WI38 (cell line): ENCODE measurements around the gene PEPD.

ENCODE experiments used
- H3K4me3 ChIP-seq: 2 replicates; pipeline ENCODE4 v1.5.1; 2011; ENCODE audit warnings: low read depth, mild to moderate bottlenecking, control low read depth, low read length
- CTCF ChIP-seq: IDR thresholded peaks from 2 replicates; pipeline ENCODE4 v1.5.1; 2012; ENCODE audit warnings: low read depth, mild to moderate bottlenecking, control low read depth, low read length

PEPD gene

GRCh38 chr19:33428627-33429125 lies 92.9 kb downstream of the PEPD start:
- no peak for TF ChIP-seq CTCF

DNA sequence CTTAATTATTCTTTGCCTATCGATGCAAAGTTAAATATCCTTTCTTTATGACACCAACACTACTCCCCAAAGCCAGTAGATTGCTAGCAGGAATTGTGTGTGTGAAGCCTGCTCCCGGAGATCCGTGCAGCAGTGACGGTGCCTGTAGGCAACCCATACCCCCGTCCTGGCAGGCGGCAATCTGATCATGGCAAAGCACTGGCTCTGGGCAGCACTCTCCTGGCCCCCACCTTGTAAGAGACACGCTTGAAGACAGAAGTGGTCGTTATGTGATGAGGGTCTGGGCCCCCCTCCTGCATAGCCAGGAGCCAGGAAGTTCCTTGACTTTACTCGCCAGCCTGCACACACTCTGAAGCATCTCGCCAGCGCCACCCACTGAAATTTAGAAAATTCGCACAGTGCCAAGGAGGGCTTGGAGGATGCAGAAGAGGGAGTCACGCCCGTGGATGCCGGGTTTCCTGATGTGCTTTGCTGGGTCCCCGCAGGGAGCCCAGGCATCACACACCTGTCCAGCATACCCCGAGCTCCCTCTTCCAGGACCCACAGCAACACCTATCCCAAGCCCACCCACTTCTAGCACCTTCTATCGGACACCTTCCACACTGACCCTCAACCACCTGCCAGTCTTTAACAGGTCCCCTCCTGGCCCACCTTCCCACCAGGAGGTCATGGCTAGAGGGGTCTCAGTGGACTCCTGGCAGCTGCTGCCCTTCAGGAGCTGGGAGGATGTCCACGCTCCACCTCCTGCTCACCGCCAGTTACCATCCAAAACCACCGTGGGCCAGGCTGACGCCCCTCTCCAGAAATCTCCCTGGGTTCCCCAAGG lies 93.6 kb downstream of the PEPD start:
- H3K4me3 ChIP-seq: no peak overlapping the region
- TF ChIP-seq CTCF: no peak

More at GRCh38 chr19:33428627-33429125, 92.9 kb downstream of the PEPD start:
- H3K4me3 ChIP-seq: no peak overlapping the region

DNA sequence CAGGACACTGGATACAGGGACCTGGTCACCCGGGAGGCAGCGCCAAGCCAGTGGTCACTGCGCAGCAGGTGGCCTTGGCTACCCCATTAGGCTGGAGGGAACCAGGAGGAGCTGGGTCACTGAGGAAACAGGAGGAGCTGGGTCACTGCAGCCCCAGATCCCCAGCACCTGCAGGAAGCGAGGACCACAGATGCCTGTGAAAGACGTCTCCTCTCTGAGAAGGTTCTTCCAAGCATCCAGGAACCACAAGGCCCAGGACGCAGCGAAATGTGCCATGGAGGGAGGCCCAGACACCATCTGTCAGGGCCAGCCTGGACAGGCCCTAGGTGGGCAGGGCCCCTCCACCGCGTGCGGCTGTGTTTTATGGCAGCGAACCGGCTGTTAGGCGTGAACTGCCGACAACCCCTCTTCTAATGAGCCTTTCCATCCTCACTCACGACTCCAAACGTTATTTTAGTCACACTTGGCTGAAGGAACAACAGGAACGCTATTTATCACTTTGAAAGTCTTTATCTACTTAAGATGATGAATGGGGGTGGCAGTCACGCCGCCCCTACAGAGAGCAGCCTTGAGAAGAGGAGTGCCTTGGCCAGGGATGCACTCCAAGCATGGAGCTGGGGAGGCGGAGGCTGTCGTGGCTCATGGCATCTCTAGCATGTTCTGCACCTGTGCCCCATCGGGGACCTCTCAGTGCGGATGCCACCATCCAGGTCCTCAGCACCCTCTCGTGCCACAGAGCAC lies 94.8 kb downstream of the PEPD start:
- no peak overlapping the region for H3K4me3 ChIP-seq
- no peak for TF ChIP-seq CTCF

DNA sequence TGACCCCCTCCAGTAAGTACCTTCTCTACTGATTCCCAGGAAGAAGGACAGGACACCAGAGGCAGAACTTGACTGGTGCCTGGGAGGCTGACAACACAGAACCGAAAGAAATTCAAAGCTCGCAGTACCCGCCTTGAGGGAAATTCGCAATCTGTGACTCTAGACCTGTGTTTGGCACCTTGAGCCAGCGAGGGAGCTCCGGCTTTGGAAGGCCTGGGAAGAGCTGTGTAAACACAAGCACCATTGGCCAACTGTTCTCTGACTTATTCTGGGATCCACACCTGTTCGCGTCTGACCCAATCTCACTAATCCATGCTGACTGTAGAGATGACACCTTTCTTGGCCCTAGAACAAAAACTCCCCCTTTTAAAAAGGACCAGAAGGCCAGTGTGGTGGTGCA lies 97.4 kb downstream of the PEPD start:
- H3K4me3 ChIP-seq: no peak overlapping the region
- no peak for TF ChIP-seq CTCF

GRCh38 chr19:33422369-33423180 lies 99.0 kb downstream of the PEPD start:
- H3K4me3 ChIP-seq: no peak overlapping the region
- no peak for TF ChIP-seq CTCF

DNA sequence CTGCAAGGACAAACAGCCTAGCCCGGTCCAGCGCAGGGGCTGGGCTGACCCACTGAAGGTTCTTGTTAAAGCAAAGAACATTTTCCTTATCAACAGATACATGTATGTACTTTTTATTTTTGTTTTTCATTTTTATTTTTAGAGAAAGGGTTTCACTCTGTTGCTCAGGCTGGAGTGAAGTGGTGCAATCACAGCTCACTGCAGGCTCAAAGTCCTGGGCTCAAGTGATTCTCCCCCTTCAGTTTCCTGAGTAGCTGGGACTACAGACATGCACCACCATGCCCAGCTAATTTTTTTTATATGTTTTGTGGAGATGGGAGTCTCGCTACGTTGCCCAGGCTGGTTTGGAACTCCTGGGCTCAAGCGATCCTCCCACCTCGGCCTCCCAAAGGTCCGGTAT lies 100.2 kb downstream of the PEPD start:
- TF ChIP-seq CTCF: no peak
- H3K4me3 ChIP-seq: no peak overlapping the region
